T-helper 1 cell treated with Interleukin-12 subunit alpha and Interleukin-12 subunit beta and Interleukin-4 antibody, amounts not matched to agents 30 μg/mL and 1 μg/mL, for 36 hours (primary cell): Measurements from ENCODE around the gene CACNA1C.
A peak's percentile ranks its signal among the peaks of the same experiment; 100 is the strongest.
"Not testable (repeated sequence)": the region's sequence is repeated elsewhere in the genome, so short reads cannot be mapped to it uniquely, and the experiment has no call there.

Experiments used
- H3K27ac Mint-ChIP-seq: one replicate; pipeline ENCODE4 v1.8.0; 2021; ENCODE audit warnings: mild to moderate bottlenecking, mixed read lengths
- H3K27me3 Mint-ChIP-seq: one replicate; pipeline ENCODE4 v1.8.0; 2021; ENCODE audit warnings: low read depth, mixed read lengths
- H3K36me3 Mint-ChIP-seq: one replicate; pipeline ENCODE4 v1.8.0; 2021; ENCODE audit warnings: low read depth, mixed read lengths
- H3K4me1 Mint-ChIP-seq: one replicate; pipeline ENCODE4 v1.8.0; 2021; ENCODE audit warnings: low read depth, mixed read lengths
- H3K4me3 Mint-ChIP-seq: one replicate; pipeline ENCODE4 v1.8.0; 2021; ENCODE audit warnings: mild to moderate bottlenecking, moderate library complexity, mixed read lengths
- H3K9me3 Mint-ChIP-seq: one replicate; pipeline ENCODE4 v1.8.0; 2021; ENCODE audit warnings: mixed read lengths

The CACNA1C gene

DNA sequence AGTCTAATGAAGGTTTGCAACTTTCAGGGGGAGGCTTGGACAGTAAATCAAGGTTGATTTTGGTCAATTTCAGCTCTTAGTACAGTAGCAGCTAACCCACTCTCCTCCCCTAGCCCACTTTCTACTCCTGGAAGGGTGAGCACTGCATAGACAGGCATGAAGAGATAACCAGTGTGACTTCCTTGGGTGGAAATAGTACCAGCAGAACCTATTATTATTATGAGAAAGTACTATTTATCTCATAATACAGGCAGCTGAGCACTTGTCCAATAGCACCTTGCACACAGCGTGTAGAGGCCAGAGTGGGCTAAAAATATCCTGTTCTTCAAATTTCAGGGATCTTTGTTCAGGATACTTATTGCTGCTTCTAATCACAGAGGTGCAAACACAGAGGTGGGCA, 645.8 kb downstream of the CACNA1C start:
- Mint-ChIP-seq H3K4me3 (no peak overlapping the region), H3K4me1 (peaks cover 3% of the 10 kb centered on the region), H3K27ac (no peak overlapping the region), H3K36me3 (peaks cover 2% of the 10 kb centered on the region), H3K9me3 (no peaks in the 10 kb centered on the region), H3K27me3 (peaks cover 67% of the 10 kb centered on the region)

DNA sequence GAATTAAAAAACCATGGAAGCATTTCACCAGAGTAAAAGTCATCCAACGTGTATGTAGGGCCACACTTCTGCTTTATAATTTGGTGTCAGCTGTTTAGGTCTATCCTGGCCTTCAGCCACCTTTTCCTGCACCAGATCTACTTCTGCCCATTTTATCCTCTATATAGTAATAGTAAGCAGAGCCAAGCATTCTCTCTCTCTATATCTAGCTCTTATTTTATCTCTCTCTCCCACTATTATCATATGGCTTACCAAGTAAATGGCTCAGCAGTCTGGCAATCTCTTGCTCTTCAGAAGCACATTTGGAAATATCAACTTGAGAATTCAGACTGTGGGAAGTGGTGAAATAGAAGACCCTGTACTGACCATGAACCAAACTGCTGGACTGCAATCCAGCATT, 657.9 kb downstream of the CACNA1C start:
- Mint-ChIP-seq H3K4me1 (no peaks in the 10 kb centered on the region), H3K27me3 (peaks cover 44% of the 10 kb centered on the region), H3K27ac (no peak overlapping the region), H3K36me3 (no peaks in the 10 kb centered on the region), H3K9me3 (peaks cover 17% of the 10 kb centered on the region), H3K4me3 (no peak overlapping the region)

DNA sequence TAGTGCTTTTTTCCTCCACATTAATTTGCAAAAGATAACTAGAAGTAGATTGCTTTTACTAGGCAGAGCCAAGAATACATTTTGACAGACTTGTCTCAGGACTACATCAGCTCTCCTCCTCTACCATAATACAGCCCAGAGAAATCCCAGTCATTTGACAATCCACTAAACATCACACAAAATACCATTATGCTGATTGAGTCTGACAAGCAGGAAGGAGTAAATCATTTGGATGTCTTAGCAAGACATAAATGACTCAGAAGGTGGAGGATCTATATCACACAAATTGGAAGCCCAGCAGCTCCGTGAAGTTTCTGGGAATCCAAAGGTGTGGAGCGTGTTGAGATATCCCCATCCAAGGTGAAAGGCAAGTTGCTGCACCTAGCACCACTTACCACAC, 666.6 kb downstream of the CACNA1C start:
- Mint-ChIP-seq H3K27ac (no peak overlapping the region), H3K4me1 (no peaks in the 10 kb centered on the region), H3K27me3 (peaks cover 25% of the 10 kb centered on the region), H3K36me3 (no peaks in the 10 kb centered on the region), H3K4me3 (no peak overlapping the region), H3K9me3 (no peaks in the 10 kb centered on the region)

DNA sequence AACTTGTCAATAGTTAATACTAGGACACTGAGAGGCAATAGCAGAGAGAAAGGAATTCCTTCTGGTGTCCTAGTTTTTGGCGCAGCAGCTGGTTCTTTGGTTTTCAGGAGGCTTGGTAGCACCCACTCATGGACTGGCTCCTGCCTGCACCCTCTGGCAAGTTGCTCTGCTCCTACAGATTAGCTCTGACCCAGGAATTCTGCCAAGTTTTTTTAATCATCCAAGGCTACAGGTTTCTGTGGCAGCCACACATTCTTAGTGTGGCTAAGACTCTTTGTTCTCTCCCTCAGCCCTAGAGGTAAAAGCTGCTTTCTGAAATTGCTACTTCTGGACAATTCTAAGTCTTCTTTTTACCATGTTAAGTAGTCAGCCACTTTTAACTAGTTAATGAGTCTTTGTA, 670.0 kb downstream of the CACNA1C start:
- H3K36me3 Mint-ChIP-seq = no peaks in the 10 kb centered on the region
- H3K9me3 Mint-ChIP-seq = no peaks in the 10 kb centered on the region
- no peak overlapping the region for H3K27ac Mint-ChIP-seq
- H3K27me3 Mint-ChIP-seq = peaks cover 14% of the 10 kb centered on the region
- H3K4me3 Mint-ChIP-seq = no peak overlapping the region
- no peaks in the 10 kb centered on the region for H3K4me1 Mint-ChIP-seq

DNA sequence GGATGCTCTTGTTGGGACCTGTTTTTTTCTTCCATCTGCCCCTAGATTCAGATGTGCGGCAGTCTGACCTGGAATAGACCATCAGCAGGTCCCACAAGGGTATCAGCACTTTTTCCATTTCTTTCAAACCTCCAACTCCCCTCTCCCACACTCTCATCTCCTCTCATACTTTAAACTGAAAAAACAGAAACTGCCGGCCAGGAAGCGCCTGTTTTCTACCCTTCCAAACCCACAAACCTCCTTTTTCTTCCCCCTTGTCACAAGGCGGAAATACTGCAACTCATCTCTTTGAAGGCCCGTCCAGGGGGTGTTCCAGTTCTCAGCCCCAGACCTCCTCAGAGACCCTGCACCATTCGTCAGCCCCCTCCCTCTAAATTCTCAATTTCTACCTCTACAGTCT, 679.5 kb downstream of the CACNA1C start:
- peak overlapping the region; percentile 65 for H3K4me3 Mint-ChIP-seq
- peak overlapping the region; percentile 43 for H3K27ac Mint-ChIP-seq
- H3K27me3 Mint-ChIP-seq = peaks cover 42% of the 10 kb centered on the region
- H3K9me3 Mint-ChIP-seq = no peaks in the 10 kb centered on the region
- H3K36me3 Mint-ChIP-seq = no peaks in the 10 kb centered on the region
- peaks cover 14% of the 10 kb centered on the region for H3K4me1 Mint-ChIP-seq

DNA sequence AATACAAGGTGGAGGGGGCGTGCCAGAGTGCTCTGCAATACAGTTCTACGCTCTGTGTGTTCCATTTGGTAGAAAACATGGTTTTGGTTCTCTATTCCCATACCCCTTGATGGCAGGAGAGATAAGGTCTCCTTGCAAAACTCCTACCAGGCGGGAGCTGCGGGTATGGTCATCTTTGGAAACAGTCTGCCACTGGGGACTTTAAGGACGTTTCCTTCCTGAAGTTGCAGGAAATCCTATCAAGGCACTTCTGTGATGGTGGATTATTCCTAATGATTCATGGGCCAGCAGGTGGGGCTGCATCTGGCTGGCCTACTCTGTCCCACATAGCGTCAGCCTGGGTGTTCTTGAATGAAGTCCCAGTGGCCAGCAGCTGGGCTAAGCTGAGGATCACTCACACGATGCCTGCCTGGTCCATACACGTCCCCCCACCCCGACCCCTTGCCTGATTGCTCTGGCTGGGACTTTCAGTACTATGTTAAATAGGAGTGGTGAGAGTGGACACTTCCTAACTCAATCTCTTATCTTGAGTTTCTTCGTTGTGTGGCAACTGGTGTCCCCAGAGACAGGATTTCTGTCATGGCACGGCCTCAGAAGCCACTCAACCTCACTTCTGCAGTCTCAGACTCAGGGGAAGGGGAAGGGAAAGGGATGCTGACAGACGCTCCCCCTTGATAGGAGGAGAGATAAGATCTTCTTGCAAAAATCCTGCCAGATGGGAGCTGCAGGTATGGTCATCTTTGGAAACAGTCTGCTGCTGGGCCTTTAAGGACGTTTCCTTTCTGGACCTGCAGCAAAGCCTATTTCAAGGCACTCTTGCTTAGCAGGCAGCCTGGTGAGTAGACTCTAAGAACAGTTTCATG, 680.9 kb downstream of the CACNA1C start:
- H3K27me3 Mint-ChIP-seq = peaks cover 33% of the 10 kb centered on the region
- no peak overlapping the region for H3K4me3 Mint-ChIP-seq
- no peaks in the 10 kb centered on the region for H3K9me3 Mint-ChIP-seq
- no peak overlapping the region for H3K27ac Mint-ChIP-seq
- no peaks in the 10 kb centered on the region for H3K36me3 Mint-ChIP-seq
- peaks cover 14% of the 10 kb centered on the region for H3K4me1 Mint-ChIP-seq

DNA sequence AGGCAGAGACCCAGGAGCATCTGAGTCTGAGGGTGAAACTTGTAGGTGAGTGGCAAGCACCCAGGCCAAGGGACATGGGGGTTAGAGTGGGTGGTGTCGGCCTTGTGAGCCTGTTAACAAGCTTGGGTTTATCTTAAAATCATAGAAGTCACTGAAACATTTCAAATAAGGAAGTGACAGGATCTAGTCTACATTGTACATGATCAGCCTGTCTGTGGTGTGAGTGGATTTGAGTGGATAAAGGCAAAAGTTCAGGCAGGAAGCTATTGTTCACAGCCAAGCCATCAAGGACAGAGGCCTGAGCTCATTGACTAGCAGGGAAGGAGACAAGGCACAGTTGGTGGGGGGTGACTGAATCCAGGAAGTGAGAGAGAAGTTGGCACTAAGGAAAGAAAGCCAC, 682.6 kb downstream of the CACNA1C start:
- Mint-ChIP-seq H3K27ac (no peak overlapping the region), H3K9me3 (no peaks in the 10 kb centered on the region), H3K4me3 (no peak overlapping the region), H3K36me3 (no peaks in the 10 kb centered on the region), H3K4me1 (peaks cover 17% of the 10 kb centered on the region), H3K27me3 (peaks cover 18% of the 10 kb centered on the region)

DNA sequence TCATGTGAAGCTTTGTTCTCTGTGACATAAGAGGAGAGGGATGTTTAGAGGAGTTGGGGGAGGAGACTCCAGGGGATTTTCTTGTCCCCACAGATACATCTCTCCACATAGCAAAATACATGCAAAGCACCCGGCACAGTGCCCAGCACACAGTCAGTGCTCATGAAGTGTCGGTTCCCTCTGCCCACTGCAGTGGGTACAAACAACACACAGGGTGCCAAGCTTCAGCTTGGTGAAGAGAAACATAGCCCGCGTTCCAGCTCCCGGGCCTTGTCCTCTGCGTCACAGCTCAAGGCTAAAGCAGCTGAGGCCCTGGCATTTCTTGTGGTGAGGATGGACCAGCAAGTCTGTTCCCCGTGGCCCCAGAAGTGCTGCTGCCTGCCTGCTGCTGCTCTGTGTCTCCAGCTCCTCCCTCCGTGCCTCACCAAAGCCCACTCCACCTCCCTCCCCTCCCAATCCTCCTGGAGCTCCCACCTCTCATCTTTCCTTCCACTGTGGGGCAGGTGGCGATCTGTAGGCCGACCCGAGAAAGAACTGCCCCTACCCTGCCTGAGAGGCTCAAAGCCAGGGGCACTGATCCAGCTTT, 685.0 kb downstream of the CACNA1C start:
- Mint-ChIP-seq H3K4me3 (no peak overlapping the region), H3K27ac (no peak overlapping the region), H3K4me1 (peaks cover 7% of the 10 kb centered on the region), H3K36me3 (no peaks in the 10 kb centered on the region), H3K9me3 (no peaks in the 10 kb centered on the region), H3K27me3 (peaks cover 6% of the 10 kb centered on the region)

DNA sequence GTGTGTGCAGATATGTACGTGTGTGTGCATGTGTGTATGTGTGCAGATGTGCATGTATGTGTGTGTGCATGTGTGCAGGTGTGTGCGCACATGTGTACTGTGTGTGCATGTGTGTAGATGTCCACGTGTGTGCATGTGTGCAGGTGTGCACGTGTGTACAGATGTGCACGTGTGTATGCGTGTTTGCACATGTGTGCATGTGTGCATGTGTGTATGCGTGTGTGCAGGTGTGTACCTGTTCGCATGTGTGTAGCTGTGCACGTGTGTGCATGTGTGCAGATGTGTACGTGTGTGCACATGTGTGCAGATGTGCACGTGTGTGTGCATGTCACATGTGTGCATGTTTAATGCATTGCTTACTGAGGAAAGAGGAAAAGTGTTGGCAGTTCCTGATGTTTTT, 686.3 kb downstream of the CACNA1C start:
- peaks cover 7% of the 10 kb centered on the region for H3K27me3 Mint-ChIP-seq
- H3K4me1 Mint-ChIP-seq = peaks cover 3% of the 10 kb centered on the region
- no peaks in the 10 kb centered on the region for H3K36me3 Mint-ChIP-seq
- no peak overlapping the region for H3K27ac Mint-ChIP-seq
- H3K9me3 Mint-ChIP-seq = no peaks in the 10 kb centered on the region
- H3K4me3 Mint-ChIP-seq = no peak overlapping the region

DNA sequence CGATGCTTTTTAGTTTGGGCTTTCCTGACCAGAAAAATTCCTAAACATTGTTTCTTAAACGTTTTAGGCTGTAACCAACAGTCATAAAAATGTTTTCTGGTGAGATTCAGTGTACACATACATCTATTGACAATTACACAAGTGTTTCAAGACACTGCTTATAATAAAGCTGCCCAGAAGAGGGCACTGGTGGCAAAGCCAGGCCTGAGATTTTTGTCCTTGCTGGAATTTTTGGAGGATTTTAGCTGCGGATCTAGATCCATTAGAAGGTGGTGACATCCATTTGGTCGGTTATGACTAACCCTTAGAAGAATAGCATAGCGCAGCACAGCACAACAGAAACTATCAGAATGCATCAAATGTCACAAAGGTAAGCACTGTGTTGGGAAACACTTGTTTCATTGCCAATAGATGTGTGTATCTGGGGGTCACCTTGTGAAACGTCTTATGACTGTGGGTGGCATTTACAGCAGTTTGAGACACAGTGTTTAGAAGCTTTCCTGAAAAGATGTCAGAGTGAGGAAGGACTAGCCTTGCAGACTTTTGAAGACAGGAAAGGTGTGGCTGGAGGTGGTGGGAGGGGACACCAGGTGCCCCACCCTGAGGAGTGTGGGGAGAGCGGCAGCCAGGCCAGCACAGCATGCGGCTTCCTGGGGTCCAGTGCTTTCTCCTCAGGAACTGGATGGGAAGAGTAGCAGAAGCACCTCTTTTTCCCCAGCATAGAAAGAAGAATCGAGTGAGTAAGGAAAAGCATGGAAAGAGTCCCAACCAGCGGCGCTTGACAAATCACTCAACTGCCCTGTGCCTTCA, 687.2 kb downstream of the CACNA1C start:
- H3K4me1 Mint-ChIP-seq = peaks cover 3% of the 10 kb centered on the region
- no peak overlapping the region for H3K4me3 Mint-ChIP-seq
- peaks cover 13% of the 10 kb centered on the region for H3K27me3 Mint-ChIP-seq
- no peak overlapping the region for H3K27ac Mint-ChIP-seq
- no peaks in the 10 kb centered on the region for H3K36me3 Mint-ChIP-seq
- no peaks in the 10 kb centered on the region for H3K9me3 Mint-ChIP-seq

DNA sequence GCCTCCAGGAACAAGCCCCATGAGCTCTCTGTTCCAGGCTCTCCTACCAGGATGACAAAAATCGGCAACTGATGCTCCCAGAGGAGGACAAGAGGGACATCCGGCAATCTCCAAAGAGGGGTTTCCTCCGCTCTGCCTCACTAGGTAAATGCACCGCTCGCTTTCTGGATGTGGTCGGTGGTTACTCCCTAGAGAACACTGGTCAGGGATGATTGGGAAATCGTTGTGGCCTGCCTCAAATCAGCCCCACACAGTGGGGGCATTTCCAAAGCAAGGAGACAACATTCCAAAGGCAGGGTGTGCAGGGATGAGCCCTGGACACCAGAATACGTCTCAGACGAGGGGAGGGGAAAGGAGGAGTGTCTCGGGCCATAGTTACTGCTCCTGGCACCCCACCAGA, 689.2 kb downstream of the CACNA1C start:
- H3K36me3 Mint-ChIP-seq, H3K4me3 Mint-ChIP-seq, H3K27me3 Mint-ChIP-seq, H3K9me3 Mint-ChIP-seq, H3K27ac Mint-ChIP-seq, H3K4me1 Mint-ChIP-seq: not testable (repeated sequence)

DNA sequence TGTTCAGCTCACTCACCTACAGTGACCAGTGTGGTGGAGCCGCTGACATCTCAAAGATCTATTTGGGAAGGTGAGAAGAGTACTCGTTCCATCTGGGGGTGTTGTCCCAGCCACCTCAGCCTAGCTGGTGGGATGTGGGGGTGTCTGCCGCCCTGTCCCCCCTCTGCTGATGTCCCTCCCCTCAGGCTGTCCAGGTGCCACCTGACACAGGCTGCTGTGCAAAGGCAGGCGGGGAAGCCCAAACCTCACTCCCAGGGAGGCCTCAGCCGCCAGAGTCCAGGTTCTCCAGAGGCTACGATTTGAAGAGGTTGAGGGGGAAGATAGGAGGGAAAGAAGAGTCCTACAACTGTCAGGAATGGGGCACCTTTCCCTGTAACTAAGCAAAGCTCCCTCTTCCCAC, 690.7 kb downstream of the CACNA1C start:
- H3K27ac Mint-ChIP-seq = no peak overlapping the region
- no peaks in the 10 kb centered on the region for H3K9me3 Mint-ChIP-seq
- H3K4me3 Mint-ChIP-seq = no peak overlapping the region
- peaks cover 3% of the 10 kb centered on the region for H3K4me1 Mint-ChIP-seq
- H3K36me3 Mint-ChIP-seq = no peaks in the 10 kb centered on the region
- peaks cover 15% of the 10 kb centered on the region for H3K27me3 Mint-ChIP-seq

DNA sequence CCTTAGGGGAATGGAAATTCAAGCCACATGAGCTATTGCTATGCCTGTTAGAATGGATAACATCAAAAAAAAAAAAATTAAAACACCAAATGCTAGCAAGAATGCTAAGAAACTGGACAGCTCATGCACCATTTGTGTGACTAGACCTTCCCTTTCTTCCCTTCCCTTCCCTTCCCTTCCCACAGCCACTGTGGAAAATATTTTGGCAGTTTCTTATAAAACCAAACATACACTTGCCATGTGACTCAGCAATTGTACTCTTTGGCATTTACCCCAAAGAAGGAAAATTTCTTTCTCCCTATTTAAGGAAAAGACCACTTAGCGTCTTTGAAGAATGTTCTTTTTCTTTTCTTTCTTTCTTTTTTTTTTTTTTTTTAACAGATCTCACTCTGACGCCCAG, 692.9 kb downstream of the CACNA1C start:
- H3K4me1 Mint-ChIP-seq = no peaks in the 10 kb centered on the region

More for the DNA sequence above, 692.9 kb downstream of the CACNA1C start:
- peaks cover 15% of the 10 kb centered on the region for H3K27me3 Mint-ChIP-seq
- H3K36me3 Mint-ChIP-seq = no peaks in the 10 kb centered on the region
- no peak overlapping the region for H3K4me3 Mint-ChIP-seq
- H3K9me3 Mint-ChIP-seq = no peaks in the 10 kb centered on the region
- no peak overlapping the region for H3K27ac Mint-ChIP-seq
